Uterus (tissue), 4 donors: Measurements from ENCODE around the gene PDE8A. TPM values are rescaled to one million over a fixed set of nuclear protein-coding genes. Genes with fewer than 3 reads are reported as not detected.

Experiments
- DNase-seq, 2 donors: peaks; one replicate each; pipeline ENCODE4 v3.0.0-alpha.2; 2019 to 2020
- H3K27ac ChIP-seq, 2 donors: fragments of 200-600 bp; sonication (generic); 1 replicate in 1 of 2; 2 replicates in 1 of 2; pipeline ENCODE4 v1.5.1; 2016 to 2018
- H3K27me3 ChIP-seq, 2 donors: fragments of 200-600 bp; sonication (generic); one replicate each; pipeline ENCODE4 v1.5.1; 2018 to 2019; ENCODE audit warnings: control low read depth in 1 of 2
- H3K36me3 ChIP-seq, 2 donors: fragments of 200-600 bp; sonication (generic); one replicate each; pipeline ENCODE4 v1.5.1; 2019; ENCODE audit warnings: control low read depth in 1 of 2
- H3K4me1 ChIP-seq, 2 donors: fragments of 200-600 bp; sonication (generic); one replicate each; pipeline ENCODE4 v1.5.1; 2018 to 2019; ENCODE audit warnings: control low read depth in 1 of 2
- H3K4me3 ChIP-seq, 2 donors: fragments of 200-600 bp; sonication (generic); 1 replicate in 1 of 2; 2 replicates in 1 of 2; pipeline ENCODE4 v1.5.1; 2018 to 2019; ENCODE audit warnings: mild to moderate bottlenecking in 1 of 2
- H3K9me3 ChIP-seq, 2 donors: fragments of 200-600 bp; sonication (generic); one replicate each; pipeline ENCODE4 v1.5.1; 2019; ENCODE audit warnings: control low read depth in 1 of 2
- POLR2A ChIP-seq, 2 donors: fragments of 450-650 bp; IDR thresholded peaks; one replicate each; pipeline ENCODE4 v1.6.1; 2016; ENCODE audit warnings: antibody characterized with exemption in 2 of 2, mild to moderate bottlenecking in 1 of 2, moderate library complexity in 1 of 2
- intact Hi-C: fragments of 100-400 bp; cut with DNase I; formaldehyde crosslinking; loops from one replicate; pipeline ENCODE4 v1.15.1; 2023; ENCODE audit warnings: low total_unique reads
- total RNA-seq, 4 donors: library from RNA; depleted of rRNA in 3 of 4; stranded (reverse); fragments of >200 nt in 3 of 4; gene quantifications; one replicate each; pipeline versions ENCODE4 v1.1.0 to v1.2.4, GENCODE V29; 2014 to 2023
- TF ChIP-seq, protein P1 (sequence below), 4 experiments: fragments of 200-600 bp in 2 of 4; fragments of 450-650 bp in 2 of 4; sonication (generic) in 2 of 4; IDR thresholded peaks; one replicate each; pipeline ENCODE4 v1.5.1; 2016 to 2019; ENCODE audit warnings: antibody characterized with exemption in 4 of 4, mild to moderate bottlenecking in 2 of 4, moderate library complexity in 1 of 4
- donor health status: DM: yes; HTN: yes; CAD: no.

The PDE8A gene
- total RNA-seq, 4 donors from 2014 or later = 25.1 to 67.0 (median 34.0) TPM

DNA sequence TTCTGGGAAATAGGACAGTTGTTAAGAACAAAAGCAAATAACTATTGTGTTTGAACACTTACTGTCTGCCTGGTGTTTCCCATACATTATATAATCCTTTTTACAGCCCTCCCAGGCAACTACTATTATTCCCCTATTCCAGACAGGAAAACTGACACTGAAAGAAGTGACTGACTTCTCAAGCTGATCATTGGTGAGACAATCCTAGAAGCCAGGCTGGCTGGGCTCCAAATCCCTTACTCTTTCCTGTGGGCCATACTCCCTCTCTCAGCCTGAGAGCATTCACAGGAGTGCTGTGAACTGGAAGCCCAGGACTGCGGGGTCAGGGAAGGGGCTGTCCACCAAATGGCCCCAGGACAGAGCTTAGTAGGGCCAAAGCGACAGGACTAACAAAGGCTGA is 39.2 kb upstream of the PDE8A start:
- no peak overlapping the region for H3K4me3 ChIP-seq
- H3K36me3 ChIP-seq = no peaks in the 10 kb centered on the region
- DNase-seq = no peak
- no peaks in the 10 kb centered on the region for H3K9me3 ChIP-seq
- TF ChIP-seq, protein P1, sequence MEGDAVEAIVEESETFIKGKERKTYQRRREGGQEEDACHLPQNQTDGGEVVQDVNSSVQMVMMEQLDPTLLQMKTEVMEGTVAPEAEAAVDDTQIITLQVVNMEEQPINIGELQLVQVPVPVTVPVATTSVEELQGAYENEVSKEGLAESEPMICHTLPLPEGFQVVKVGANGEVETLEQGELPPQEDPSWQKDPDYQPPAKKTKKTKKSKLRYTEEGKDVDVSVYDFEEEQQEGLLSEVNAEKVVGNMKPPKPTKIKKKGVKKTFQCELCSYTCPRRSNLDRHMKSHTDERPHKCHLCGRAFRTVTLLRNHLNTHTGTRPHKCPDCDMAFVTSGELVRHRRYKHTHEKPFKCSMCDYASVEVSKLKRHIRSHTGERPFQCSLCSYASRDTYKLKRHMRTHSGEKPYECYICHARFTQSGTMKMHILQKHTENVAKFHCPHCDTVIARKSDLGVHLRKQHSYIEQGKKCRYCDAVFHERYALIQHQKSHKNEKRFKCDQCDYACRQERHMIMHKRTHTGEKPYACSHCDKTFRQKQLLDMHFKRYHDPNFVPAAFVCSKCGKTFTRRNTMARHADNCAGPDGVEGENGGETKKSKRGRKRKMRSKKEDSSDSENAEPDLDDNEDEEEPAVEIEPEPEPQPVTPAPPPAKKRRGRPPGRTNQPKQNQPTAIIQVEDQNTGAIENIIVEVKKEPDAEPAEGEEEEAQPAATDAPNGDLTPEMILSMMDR (IDR thresholded peaks at IDR 0.05) = no peak
- no peak for TF ChIP-seq POLR2A (IDR thresholded peaks at IDR 0.05)
- H3K4me1 ChIP-seq = no peaks in the 10 kb centered on the region
- no peak overlapping the region for H3K27ac ChIP-seq
- intact Hi-C loops = loop anchor here (10.0 kb wide), 1 partner anchor 88 kb away; no protein-coding TSS in a partner anchor
- no peaks in the 10 kb centered on the region for H3K27me3 ChIP-seq

DNA sequence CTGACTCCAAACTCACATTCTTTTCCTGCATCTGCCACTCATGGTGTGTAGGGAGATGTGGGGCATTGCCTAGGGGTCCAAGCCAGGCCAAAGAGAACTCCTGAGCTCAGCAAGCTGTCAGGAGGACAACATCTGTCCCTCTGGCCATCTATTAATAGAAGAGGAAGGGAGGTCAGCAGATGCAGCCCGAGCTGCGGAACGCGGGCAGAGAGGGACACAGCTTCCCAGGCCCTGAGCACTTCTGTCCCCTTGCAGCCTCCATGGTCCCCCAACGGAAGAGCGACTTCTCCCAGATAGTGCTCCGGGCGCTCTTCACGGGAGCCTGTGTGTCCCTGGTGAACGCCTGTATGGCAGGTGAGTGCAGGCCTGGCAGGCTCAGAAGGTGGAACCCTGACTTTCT is 37.3 kb upstream of the PDE8A start:
- no peak for DNase-seq
- no peak overlapping the region for H3K27ac ChIP-seq

GRCh38 chr15:84944861-84945260 is 36.8 kb upstream of the PDE8A start:
- Histone ChIP-seq H3K4me3 (no peak overlapping the region), H3K36me3 (no peaks in the 10 kb centered on the region), H3K27ac (no peak overlapping the region), H3K27me3 (no peaks in the 10 kb centered on the region), H3K4me1 (no peaks in the 10 kb centered on the region), H3K9me3 (no peaks in the 10 kb centered on the region)
- no peak for DNase-seq
- TF ChIP-seq, protein P1 (IDR thresholded peaks at IDR 0.05) = no peak
- no peak for TF ChIP-seq POLR2A (IDR thresholded peaks at IDR 0.05)
- intact Hi-C loops = loop anchor here (10.0 kb wide), 1 partner anchor 90 kb away; no protein-coding TSS in a partner anchor

More for the DNA sequence above, 37.3 kb upstream of the PDE8A start:
- H3K4me1 ChIP-seq = no peaks in the 10 kb centered on the region
- H3K36me3 ChIP-seq = no peaks in the 10 kb centered on the region
- intact Hi-C loops = loop anchor here (10.0 kb wide), 1 partner anchor 90 kb away; no protein-coding TSS in a partner anchor
- no peaks in the 10 kb centered on the region for H3K27me3 ChIP-seq
- no peak overlapping the region for H3K4me3 ChIP-seq
- H3K9me3 ChIP-seq = no peaks in the 10 kb centered on the region
- no peak for TF ChIP-seq POLR2A (IDR thresholded peaks at IDR 0.05)
- TF ChIP-seq, protein P1 (IDR thresholded peaks at IDR 0.05) = no peak

GRCh38 chr15:84946772-84947489 is 34.7 kb upstream of the PDE8A start:
- no peaks in the 10 kb centered on the region for H3K4me1 ChIP-seq
- H3K27ac ChIP-seq = no peak overlapping the region
- H3K4me3 ChIP-seq = no peak overlapping the region
- no peaks in the 10 kb centered on the region for H3K36me3 ChIP-seq
- intact Hi-C loops = loop anchor here (10.0 kb wide), 1 partner anchor 92 kb away; no protein-coding TSS in a partner anchor
- no peaks in the 10 kb centered on the region for H3K9me3 ChIP-seq
- TF ChIP-seq, protein P1 (IDR thresholded peaks at IDR 0.05) = no peak
- no peak for TF ChIP-seq POLR2A (IDR thresholded peaks at IDR 0.05)
- no peak for DNase-seq
- no peaks in the 10 kb centered on the region for H3K27me3 ChIP-seq
